Fibroblast of pulmonary artery (primary cell): ENCODE data around the gene KYAT1.

Experiments used
- DNase-seq: peaks from one replicate; pipeline ENCODE4 v3.0.0-alpha.2; 2010; ENCODE audit warnings: low read depth
- H3K4me3 ChIP-seq: replicated peaks from 2 replicates; pipeline ENCODE4 v1.5.1; 2011; ENCODE audit warnings: low read depth, mild to moderate bottlenecking, control low read depth, low read length, moderate library complexity
- CTCF ChIP-seq: IDR thresholded peaks from 2 replicates; pipeline ENCODE4 v1.5.1; 2011; ENCODE audit warnings: mild to moderate bottlenecking, control low read depth, low read length, inconsistent platforms; ENCODE audit errors: missing control alignments

Gene KYAT1

GRCh38 chr9:128840524-128840923, 41.2 kb downstream of the KYAT1 start:
- TF ChIP-seq CTCF: no peak
- DNase-seq: no peak
- H3K4me3 ChIP-seq: no peak overlapping the region

GRCh38 chr9:128838338-128838737, 43.4 kb downstream of the KYAT1 start:
- TF ChIP-seq CTCF: no peak
- H3K4me3 ChIP-seq: no peak overlapping the region
- DNase-seq: no peak

- DNase-seq: no peak
- no peak for TF ChIP-seq CTCF
- H3K4me3 ChIP-seq: no peak overlapping the region
Measured at GRCh38 chr9:128836509-128837145, 45.1 kb downstream of the KYAT1 start.

- no peak overlapping the region for H3K4me3 ChIP-seq
- TF ChIP-seq CTCF: no peak
- DNase-seq: no peak
Measured at GRCh38 chr9:128835246-128836210, 46.2 kb downstream of the KYAT1 start.

GRCh38 chr9:128833696-128834095, 48.1 kb downstream of the KYAT1 start:
- TF ChIP-seq CTCF: no peak
- no peak overlapping the region for H3K4me3 ChIP-seq
- no peak for DNase-seq

- no peak for TF ChIP-seq CTCF
- peak; percentile 89 for DNase-seq
- peak within 1 kb of the TSS; percentile 64 for H3K4me3 ChIP-seq
Measured at GRCh38 chr9:128829477-128830251, 52.1 kb downstream of the KYAT1 start, which contains the start of gene SPOUT1. SPOUT1 (minus strand) TSS chr9:128829794; CDS start chr9:128829780, 14 bp downstream.
